ENCODE results near the gene SLC41A1. TPM values are rescaled to one million over a fixed set of nuclear protein-coding genes. Genes with fewer than 3 reads are reported as not detected.

Gene SLC41A1
- total and polyA plus RNA-seq, 2 donors (not counting 3 experiments of a cell fraction or from before 2014, with no cell fraction given) = 21.7 to 22.0 TPM

DNA sequence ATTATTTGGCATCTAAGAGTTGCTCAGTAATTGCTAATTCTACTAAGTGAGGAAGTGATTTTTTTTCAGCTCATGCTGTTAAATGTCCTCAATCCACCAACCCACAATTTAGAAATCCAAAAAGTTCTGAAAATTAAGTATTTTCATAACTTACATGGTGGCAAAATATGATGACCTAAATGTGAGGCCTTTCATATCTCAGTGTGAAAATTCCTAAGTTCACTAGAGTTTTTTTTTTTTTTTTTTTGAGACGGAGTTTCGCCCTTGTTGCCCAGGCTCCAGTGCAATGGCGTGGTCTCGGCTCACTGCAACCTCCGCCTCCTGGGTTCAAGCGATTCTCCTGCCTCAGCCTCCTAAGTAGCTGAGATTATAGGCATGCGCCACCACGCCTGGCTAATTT lies 68.6 kb downstream of the SLC41A1 start:
- Histone ChIP-seq H4K20me1 (replicated peaks; ENCODE audit: control insufficient read depth, extremely low read depth, insufficient read depth, low read length) (peaks cover 10% of the 10 kb centered on the region), H2AFZ (ENCODE audit: low read depth, low read length) (no peak overlapping the region), H3K79me2 (ENCODE audit: control insufficient read depth, insufficient read depth, low read length) (peaks cover 96% of the 10 kb centered on the region), H3K9me3 (replicated peaks; ENCODE audit: control insufficient read depth, insufficient read depth, low read length) (no peaks in the 10 kb centered on the region), H3K9me1 (replicated peaks; ENCODE audit: control insufficient read depth, extremely low read depth, insufficient read depth, low read length) (no peaks in the 10 kb centered on the region), H3K4me3 (replicated peaks in 1 of 3; ENCODE audit: insufficient read depth in 1 of 3, low read depth in 1 of 3, low read length in 3 of 3) (no peak overlapping the region), H3K27ac (ENCODE audit: insufficient read depth, low read depth, low read length) (no peak overlapping the region), H3K9ac (replicated peaks; ENCODE audit: extremely low read depth, insufficient read depth, low read length) (no peak overlapping the region), H3K27me3 (ENCODE audit: control insufficient read depth in 2 of 2, insufficient read depth in 2 of 2, low read length in 2 of 2) (no peaks in the 10 kb centered on the region), H3K4me1 (ENCODE audit: control insufficient read depth, extremely low read depth, insufficient read depth, low read length) (peaks cover 25% of the 10 kb centered on the region), H3K4me2 (ENCODE audit: insufficient read depth, low read length) (no peak overlapping the region), H3K36me3 (ENCODE audit: control insufficient read depth in 2 of 2, extremely low read depth in 1 of 2, insufficient read depth in 2 of 2, low read length in 2 of 2) (peaks cover 0 to 2% of the 10 kb centered on the region in 2 experiments)
- DNase-seq (ENCODE audit: low read depth, low spot score) (no peak), FAIRE-seq (no peak)
- BruUV-seq (replicated peaks) = no TSS peak
- POLR2A ChIA-PET = no interaction called here
- dilution Hi-C loops (cut with MboI; ENCODE audit: extremely low pct_ligation_motif_present, low sequenced_read_pairs) = no loop called here
- CTCF ChIA-PET = interaction anchor here (0.6 kb wide), 1 partner anchor 86 kb away, joined by 4 read pairs; no protein-coding TSS in a partner anchor
- intact Hi-C loops (cut with micrococcal nuclease) = no loop called here
- no peak for TF ChIP-seq MYC (IDR thresholded peaks at IDR 0.05; ENCODE audit: low read depth, low read length)
- TF ChIP-seq FOS (IDR thresholded peaks at IDR 0.05; ENCODE audit: borderline replicate concordance, insufficient read depth, low read length) = no peak
- no peak for TF ChIP-seq GATA2 (IDR thresholded peaks at IDR 0.05; ENCODE audit: insufficient read depth, insufficient read length, low read depth, low read length)
- no peak for TF ChIP-seq POLR2AphosphoS5 (IDR thresholded peaks at IDR 0.05; ENCODE audit: insufficient read depth, low read depth, low read length)
- TF ChIP-seq JUN (IDR thresholded peaks at IDR 0.05; ENCODE audit: borderline replicate concordance, insufficient read depth, insufficient read length, low read depth) = no peak
- TF ChIP-seq, protein P1, sequence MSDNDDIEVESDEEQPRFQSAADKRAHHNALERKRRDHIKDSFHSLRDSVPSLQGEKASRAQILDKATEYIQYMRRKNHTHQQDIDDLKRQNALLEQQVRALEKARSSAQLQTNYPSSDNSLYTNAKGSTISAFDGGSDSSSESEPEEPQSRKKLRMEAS (IDR thresholded peaks at IDR 0.05; ENCODE audit: insufficient read depth, insufficient read length) = no peak
- TF ChIP-seq EZH2 (IDR thresholded peaks at IDR 0.05; ENCODE audit: borderline replicate concordance, low read depth, low read length, severe bottlenecking) = no peak
- TF ChIP-seq, protein P2, sequence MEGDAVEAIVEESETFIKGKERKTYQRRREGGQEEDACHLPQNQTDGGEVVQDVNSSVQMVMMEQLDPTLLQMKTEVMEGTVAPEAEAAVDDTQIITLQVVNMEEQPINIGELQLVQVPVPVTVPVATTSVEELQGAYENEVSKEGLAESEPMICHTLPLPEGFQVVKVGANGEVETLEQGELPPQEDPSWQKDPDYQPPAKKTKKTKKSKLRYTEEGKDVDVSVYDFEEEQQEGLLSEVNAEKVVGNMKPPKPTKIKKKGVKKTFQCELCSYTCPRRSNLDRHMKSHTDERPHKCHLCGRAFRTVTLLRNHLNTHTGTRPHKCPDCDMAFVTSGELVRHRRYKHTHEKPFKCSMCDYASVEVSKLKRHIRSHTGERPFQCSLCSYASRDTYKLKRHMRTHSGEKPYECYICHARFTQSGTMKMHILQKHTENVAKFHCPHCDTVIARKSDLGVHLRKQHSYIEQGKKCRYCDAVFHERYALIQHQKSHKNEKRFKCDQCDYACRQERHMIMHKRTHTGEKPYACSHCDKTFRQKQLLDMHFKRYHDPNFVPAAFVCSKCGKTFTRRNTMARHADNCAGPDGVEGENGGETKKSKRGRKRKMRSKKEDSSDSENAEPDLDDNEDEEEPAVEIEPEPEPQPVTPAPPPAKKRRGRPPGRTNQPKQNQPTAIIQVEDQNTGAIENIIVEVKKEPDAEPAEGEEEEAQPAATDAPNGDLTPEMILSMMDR (IDR thresholded peaks at IDR 0.05; ENCODE audit: extremely low read depth in 1 of 2, insufficient read depth in 1 of 2, low read depth in 1 of 2, low read length in 2 of 2) = no peak
